Activated gamma-delta T cell (primary cell): ENCODE results near the gene SRSF10.
"Not testable (repeated sequence)": the region's sequence is repeated elsewhere in the genome, so short reads cannot be mapped to it uniquely, and the experiment has no call there.

Experiments
- DNase-seq: peaks from one replicate; lab custom pipeline; 2025; lab: John Stamatoyannopoulos, UW

Gene SRSF10

DNA sequence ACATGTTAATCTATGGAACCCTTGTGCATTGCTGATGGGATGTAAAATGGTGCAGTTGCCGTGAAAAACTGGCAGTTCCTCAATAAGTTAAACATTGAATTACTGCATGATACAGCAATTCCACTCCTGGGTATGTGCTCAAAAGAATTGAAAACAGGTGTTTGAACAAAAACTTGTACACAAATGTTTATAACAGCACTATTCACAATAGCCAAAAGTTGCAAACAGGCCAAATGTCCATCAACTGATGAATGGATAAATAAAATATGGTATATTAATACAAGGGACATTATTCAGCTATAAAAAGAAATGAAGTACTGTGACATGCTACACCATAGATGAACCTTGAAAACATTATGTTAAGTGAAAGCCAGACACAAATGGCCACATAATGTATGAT, 17.7 kb upstream of the SRSF10 start:
- DNase-seq, result no peak

DNA sequence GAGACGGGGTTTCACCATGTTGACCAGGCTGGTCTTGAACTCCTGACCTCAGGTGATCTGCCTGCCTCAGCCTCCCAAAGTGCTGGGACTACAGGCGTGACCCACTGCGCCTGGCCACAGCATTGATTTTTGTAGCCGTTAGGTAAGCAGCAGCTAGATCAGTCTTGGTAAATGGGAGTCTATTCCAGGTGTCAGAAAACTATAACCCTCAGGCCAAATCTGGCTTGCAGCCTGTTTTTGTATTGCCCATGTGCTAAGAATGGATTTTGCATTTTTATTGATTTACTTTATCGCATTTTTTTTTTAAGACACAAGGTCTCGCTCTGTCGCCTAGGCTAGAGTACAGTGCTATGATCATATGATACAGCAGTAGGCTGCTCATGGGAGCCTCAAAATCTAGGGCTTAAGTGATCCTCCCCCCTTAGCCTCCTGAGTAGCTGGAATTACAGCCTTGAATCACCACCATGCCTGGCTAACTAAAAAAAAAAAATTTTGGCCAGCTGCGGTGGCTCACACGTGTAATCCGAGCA, 16.6 kb upstream of the SRSF10 start:
- no peak for DNase-seq

GRCh38 chr1:23995431-23995837, 15.3 kb upstream of the SRSF10 start:
- no peak for DNase-seq

DNA sequence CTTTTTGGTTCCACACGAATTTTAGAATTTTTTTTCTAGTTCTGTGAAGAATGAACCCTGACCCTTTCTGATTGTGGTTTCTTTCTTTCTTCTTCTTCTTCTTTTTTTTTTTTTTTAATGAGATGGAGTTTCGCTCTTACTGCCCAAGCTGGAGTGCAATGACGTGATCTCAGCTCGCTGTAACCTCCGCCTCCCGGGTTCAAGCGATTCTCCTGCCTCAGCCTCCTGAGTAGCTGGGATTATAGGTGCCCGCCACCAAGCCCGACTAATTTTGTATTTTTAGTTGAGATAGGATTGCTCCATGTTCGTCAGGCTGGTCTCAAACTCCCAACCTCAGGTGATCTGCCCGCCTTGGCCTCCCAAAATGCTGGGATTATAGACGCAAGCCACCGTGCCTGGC, 11.9 kb upstream of the SRSF10 start:
- not testable (repeated sequence) for DNase-seq

GRCh38 chr1:23989263-23989662, 9.1 kb upstream of the SRSF10 start:
- no peak for DNase-seq

GRCh38 chr1:23987038-23987437, 6.9 kb upstream of the SRSF10 start:
- not testable (repeated sequence) for DNase-seq

GRCh38 chr1:23984417-23985186, 4.5 kb upstream of the SRSF10 start:
- DNase-seq, result no peak

GRCh38 chr1:23980728-23981070, 572 bp upstream of the SRSF10 start:
- DNase-seq, result no peak

DNA sequence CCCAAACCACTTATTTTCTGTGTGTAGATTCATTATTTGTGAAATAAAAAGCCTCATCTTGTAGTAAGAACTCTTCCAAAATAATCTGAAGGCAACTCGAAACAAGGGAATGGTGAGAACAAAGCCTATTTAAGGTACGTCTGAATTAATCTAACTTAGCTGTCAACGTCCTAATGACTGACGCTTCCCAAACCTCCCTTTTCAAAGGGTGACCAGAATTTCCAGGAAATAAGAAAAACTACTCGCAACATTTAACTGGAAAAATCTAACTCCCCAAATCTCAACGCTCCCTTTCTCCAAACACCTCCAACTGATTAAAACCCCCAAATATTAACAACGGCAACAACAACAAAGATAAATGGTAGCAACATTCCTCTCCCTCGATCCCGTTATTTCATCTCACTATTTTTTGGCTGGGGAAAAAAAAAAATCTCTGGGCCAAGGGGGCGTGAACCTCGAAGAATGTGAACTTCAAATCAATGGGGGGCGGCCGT, 693 bp downstream of the SRSF10 start:
- no peak for DNase-seq

GRCh38 chr1:23978805-23979204, 1.3 kb downstream of the SRSF10 start:
- DNase-seq, result no peak

GRCh38 chr1:23977854-23978191, 2.3 kb downstream of the SRSF10 start:
- no peak for DNase-seq

- DNase-seq, result no peak
Observed at GRCh38 chr1:23977187-23977853, 2.8 kb downstream of the SRSF10 start.

DNA sequence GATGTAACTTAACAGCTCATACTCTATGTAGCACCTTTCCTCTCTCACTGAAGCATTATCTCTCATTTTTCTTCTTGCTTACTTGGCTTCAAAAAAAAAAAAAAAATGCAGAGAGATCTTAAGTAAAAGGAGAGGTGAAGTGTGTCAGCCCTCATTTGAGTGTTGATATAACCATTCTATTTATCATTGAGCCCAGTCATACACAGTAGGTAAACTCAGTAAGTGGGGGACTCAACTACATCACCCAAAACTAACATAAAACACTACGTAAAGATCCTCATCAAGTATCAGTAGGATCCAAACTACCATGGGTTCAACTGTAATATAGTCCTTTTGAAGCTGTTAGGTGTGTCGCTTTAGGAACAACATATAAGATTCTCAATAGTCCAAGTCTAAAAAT, 12.3 kb downstream of the SRSF10 start:
- DNase-seq, result no peak

- no peak for DNase-seq
Observed at GRCh38 chr1:23966973-23967493, 13.1 kb downstream of the SRSF10 start.

GRCh38 chr1:23964790-23965740, 15.1 kb downstream of the SRSF10 start:
- no peak for DNase-seq

DNA sequence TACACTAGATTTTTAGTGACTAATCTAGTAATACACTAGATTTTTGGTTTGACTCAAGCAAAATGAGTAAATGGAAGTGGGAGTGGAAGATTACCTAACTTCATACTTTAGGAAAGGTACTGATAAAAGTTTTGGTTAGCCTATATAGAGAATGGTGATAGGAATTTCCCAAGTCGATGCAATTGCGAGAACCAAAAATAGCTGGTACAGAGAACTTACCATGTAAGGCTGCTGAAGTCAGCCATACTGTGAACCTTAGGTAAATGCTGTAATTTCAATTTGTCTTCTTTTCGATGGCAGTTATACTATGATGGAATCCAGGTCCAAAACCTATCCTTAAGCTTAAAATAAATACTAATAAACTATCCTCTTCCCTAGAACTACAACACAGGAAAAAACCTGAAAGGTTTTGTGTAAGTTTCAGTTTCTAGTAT, 15.9 kb downstream of the SRSF10 start:
- DNase-seq, result no peak

- no peak for DNase-seq
Observed at GRCh38 chr1:23963617-23964234, 16.4 kb downstream of the SRSF10 start.

DNA sequence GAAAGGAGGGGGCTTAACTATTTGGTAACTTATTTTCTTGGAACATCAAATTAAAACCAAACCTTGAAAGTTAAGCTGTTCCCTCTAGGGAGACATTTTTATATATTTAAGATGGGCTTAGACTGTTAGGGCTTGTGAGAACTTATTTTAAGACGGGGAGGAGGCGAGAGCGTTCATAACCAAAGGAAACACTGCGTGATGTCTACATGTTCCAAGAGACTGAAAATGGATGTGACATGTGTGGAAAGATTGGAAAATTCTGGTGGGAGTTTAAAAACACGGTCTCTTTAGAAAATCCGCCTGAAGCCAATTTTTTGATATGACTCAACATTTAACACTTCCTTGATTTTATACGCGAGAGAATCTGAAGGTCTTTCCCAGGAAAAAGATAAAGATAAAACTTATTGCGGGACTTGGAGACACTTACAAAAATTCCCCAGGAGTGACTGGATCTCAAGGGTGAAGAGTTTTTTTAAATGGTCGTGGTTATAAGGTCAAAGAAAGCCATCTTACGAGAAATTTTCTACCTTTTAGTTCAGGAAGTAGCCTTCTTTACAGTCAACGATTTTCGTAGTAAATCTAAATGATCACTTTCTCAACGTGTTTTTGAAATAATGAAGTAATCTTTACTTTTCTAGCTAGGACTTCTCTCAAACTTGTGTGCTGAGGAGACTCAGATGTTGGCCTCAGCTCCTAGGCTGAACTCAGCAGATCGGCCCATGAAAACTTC, 19.7 kb downstream of the SRSF10 start:
- DNase-seq, result no peak

- DNase-seq, result peak; percentile 95
Observed at GRCh38 chr1:23959461-23960290, 20.5 kb downstream of the SRSF10 start, which contains the start of gene PNRC2. PNRC2 (plus strand) TSS chr1:23959828; CDS start chr1:23961458, 1,630 bp downstream.
